GM18508 (cell line): ENCODE data around the gene PI4KA.
"Not testable (repeated sequence)": the region's sequence is repeated elsewhere in the genome, so short reads cannot be mapped to it uniquely, and the experiment has no call there.

Experiments
- ATAC-seq: cut with Tn5 transposase; IDR thresholded peaks from one replicate; pipeline ENCODE4 v1.9.1; 2021; ENCODE audit warnings: moderate number of reproducible peaks; ENCODE audit not compliant: insufficient read depth, unreplicated experiment

PI4KA gene

GRCh38 chr22:20852503-20852902, 6.1 kb downstream of the PI4KA start:
- no peak for ATAC-seq

- ATAC-seq = no peak
Measured at GRCh38 chr22:20852076-20852475, 6.5 kb downstream of the PI4KA start.

DNA sequence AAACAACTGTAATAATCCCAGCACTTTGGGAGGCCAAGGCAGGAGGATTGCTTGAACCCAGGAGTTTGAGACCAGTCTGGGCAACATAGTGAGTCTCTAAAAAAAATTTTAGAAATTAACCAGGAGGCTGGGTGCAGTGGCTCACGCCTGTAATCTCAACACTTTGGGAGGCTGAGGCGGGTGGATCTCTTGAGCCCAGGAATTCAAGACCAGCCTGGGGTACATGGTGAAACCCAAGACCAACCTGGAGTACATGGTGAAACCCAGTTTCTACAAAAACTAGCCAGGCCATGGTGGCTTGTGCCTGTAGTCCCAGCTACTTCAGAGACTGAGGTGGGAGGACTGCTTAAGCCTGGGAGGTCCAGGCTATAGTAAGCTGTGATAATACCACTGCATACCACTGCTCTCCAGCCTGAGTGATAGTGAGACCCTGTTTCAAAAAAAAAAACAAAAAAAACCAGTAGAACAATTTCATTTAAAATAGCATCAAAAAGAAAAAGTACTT, 11.2 kb downstream of the PI4KA start:
- ATAC-seq = no peak

DNA sequence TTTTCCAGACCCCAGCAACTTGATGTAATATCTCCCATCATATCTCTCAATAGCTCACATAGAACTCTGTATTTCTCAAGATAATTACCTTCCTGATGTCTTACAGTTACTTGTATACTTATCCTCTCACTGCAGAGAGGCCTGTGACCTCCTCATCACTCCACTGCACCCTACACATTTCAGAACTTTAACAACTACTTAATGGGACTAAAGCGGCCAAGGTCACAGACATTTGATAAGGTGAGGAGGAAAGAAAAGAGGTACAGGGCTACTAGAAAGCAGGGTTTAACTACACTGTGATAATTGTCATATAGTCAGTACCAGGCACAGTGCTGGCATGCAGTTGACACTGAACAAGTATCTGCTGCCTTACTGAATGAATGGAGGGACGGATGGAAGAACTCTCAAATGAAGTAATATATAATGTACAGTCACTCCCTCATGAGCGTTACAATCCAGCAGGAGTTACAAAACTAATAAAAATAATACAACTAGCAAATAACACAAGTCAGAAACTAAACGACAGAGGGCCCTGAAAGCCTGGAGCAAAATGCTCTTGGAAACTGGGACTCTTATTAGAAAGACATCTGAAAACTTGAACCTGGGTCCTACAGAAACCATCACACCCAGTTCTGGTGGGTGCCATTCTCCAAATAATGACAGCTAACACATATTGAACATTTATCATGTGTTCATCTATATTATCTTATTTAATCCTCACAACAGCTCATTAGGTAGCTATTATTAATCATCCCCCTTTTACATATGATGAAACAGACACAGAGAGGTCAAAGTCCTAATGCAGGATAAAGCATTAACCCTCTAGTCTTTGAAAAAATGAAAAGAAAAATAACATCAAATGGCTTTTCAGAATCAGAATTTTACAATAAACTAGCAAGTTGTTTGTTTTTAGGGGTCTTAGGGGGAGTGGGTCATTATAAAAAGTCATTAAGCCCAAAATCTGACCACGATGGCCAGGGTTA, 14.3 kb downstream of the PI4KA start:
- ATAC-seq = no peak

GRCh38 chr22:20843501-20843900, 15.1 kb downstream of the PI4KA start:
- no peak for ATAC-seq

- no peak for ATAC-seq
Measured at GRCh38 chr22:20840646-20841371, 17.8 kb downstream of the PI4KA start.

DNA sequence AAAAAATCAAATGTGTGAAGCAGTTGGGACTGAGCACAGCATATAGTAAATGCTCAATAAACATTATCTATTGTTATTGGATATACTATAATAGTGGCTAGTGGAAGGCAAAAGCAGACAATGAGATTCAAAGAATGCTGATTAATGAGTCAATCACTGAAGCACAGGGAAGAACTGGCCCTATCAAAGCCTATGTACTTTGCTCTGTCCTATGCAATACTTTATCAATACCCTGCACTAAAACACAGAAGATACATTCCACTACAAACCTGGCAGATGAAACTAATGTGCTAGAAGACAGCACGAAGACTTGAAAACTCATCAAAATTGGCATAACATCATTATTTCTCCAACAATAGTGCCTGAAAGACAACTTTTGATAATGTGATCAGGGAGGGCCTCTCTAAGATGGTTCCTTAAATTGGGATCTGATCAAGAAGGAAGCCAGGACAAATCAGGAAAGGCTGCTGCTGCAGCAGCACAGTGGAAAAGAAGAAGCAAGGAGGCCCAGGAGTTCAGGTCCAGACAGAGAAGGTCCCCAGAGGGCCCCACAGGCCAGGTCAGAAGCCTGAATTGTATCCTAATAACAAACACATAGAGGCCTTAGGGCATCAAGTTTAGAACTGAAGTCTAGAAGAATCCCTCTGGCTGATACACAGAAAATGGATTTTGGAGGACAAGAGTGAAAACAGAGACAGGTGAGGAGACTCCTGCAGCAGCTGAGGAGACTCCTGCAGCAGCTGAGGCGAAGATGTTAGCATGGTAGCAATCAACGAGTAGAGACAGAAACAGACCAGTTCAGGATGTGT, 18.6 kb downstream of the PI4KA start:
- no peak for ATAC-seq

- ATAC-seq = not testable (repeated sequence)
Measured at GRCh38 chr22:20839354-20839753, 19.3 kb downstream of the PI4KA start.

DNA sequence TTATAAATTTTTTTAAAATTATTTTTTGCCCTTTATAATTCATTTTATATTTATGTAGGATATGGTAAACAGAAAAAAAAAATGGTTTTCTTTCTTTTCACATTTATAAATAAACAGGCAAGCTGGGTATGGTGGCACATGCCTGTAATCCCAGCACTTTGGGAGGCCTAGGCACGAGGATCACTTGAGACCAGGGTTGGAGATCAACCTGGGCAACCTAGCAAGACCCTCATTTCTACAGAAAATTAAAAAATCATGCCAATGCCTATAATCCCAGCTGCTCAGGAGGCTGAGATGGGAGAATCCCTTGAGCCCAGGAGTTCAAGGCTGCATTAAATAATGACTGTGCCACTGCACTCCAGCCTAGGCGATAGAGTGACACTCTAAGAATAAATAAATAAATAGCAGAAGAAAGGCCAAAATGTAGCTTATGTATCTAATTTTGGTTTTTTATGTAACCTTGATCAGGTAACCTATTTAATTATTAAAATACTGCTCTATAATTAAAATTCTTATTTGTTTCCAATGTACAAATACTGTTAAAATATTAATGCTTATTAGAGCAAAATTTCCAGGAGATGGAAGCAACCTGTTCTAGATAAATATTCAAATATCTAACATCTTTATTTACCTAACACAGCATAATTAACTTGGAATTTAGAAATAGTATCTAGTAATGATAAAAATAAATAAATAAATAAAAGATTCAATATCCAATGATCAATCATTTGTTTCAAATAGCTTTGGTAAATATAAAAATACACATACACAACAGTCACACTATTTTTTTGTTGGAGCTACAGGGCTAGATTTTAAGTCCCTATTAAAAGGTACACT, 21.4 kb downstream of the PI4KA start:
- no peak for ATAC-seq

GRCh38 chr22:20834725-20835124, 23.9 kb downstream of the PI4KA start:
- ATAC-seq = no peak

DNA sequence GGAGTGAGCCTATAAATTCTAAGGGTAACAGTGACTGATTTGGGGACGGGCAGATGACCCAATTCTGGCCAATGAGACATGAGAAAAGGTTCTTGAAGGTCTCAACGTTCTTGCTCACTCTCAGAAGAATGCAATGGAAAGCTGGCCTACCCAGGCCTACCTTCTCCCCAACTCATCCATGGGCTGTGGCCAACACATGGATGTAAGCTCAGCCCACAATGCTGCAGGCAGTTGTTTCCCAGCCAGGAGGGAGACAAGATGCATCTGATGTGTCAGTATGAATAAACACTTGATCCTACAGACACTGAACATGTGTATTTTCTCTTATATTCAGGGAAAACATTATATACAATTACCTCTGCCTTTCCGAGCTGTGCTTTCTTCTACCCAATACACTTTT, 24.4 kb downstream of the PI4KA start:
- no peak for ATAC-seq

- no peak for ATAC-seq
Measured at GRCh38 chr22:20833225-20833665, 25.4 kb downstream of the PI4KA start.

DNA sequence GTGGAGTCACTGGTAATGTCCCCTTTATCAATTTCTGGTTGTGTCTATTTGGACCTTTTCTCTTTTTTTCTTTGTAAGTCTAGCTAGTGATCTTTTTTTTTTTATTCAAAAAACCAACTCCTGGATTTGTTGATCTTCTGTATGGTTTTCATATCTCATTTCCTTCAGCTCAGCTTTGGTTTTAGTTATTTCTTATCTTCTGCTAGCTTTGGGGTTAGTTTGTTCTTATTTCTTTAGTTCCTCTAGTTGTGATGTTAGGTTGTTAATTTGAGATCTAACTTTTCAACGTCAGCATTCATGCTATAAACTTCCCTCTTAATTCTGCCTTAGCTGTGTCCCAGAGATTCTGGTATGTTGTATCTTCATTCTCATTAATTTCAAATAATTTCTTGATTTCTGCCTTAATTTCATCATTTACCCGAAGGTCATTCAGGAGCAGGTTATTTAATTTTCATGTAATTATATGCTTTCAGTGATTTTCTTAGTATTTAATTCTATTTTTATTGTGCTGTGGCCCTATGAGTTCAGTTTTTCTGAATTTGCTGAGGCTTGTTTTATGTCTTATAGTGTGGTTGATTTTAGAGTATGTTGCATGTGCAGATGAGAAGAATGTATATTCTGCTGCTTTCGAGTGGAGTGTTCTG, 29.0 kb downstream of the PI4KA start:
- no peak for ATAC-seq

GRCh38 chr22:20826373-20827152, 32.0 kb downstream of the PI4KA start:
- not testable (repeated sequence) for ATAC-seq

- no peak for ATAC-seq
Measured at GRCh38 chr22:20825624-20826023, 33.0 kb downstream of the PI4KA start.

DNA sequence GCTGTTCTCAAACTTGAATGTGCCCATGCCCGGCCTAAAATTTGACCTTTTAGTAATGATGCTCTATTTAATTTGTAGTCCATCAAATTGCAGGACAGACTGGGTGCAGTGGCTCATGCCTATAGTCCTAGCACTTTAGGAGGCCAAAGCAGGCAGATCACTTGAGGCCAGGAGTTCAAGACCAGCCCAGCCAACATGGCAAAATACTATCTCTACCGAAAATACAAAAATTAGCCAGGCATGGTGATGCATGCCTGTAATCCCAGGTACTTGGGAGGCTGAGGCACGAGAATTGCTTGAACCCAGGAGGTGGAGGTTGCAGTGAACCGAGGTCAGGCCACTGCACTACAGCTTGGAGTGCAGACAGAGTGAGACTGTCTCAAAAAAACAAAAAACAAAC, 33.4 kb downstream of the PI4KA start:
- not testable (repeated sequence) for ATAC-seq

GRCh38 chr22:20823264-20823663, 35.3 kb downstream of the PI4KA start:
- ATAC-seq = no peak

DNA sequence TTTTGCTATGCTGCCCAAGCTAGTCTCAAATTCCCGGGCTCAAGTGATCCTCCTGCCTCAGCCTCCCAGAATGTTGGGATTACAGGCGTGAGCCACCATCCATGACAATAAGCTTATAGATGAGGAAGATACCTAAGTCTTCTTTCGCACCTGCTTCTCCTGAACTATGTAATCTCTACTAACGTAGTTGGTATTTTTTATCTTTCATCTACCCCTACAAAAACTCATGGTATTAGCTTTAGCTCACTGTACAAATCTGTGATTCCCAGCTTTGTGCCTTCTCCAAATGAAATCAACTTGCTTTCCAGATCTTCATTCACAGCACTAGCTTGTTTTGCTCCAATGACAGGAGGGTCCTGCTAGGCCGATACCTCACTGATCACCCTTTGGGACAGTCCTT, 36.4 kb downstream of the PI4KA start:
- ATAC-seq = no peak
